ENCODE measurements around the gene TGFBR3. TPM values are rescaled to one million over a fixed set of nuclear protein-coding genes. Genes with fewer than 3 reads are reported as not detected.

The TGFBR3 gene
- total and polyA plus RNA-seq, 7 donors, result 5.1 to 24.5 (median 8.9) TPM

DNA sequence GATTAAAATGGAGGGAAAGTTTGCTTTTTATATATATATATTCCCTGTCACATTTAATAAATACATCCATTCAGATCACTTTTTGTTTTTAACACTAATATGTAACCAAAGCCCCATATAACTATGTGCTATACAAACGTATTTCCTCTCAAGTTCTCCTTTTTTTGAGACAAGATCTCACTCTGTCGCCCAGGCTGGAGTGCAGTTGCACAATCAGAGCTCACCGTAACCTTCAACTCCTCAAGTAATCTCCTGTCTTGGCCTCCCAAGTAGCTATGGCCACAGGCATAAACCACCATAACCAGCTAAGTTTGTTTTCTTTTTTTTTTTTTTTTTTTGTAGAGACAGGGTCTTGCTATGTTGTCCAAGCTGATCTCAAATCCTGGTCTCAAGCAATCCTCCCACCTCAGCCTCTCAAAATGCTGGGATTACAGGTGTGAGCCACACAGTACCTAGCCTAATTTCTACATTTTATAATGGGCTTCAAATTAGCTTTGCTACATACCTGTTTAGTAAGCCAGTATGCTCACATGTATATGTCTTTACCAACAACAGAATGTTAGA is 120.0 kb downstream of the TGFBR3 start:
- Histone ChIP-seq H3K27ac (no peak overlapping the region), H3K36me3 (ENCODE audit: insufficient read depth in 1 of 2, low read depth in 1 of 2) (no peaks in the 10 kb centered on the region), H3K4me1 (peaks cover 14% of the 10 kb centered on the region), H3K4me3 (no peak overlapping the region), H3K27me3 (ENCODE audit: insufficient read depth in 3 of 3, low read length in 2 of 3) (no peaks in the 10 kb centered on the region), H3K9me3 (no peaks in the 10 kb centered on the region)
- ATAC-seq (no peak), DNase-seq (no peak)
- WGBS, 3 donors, result 77 to 81% (median 79%) methylated on average over 3 of the region's 3 CpGs
- intact Hi-C loops (cut with DNase I), result no loop called here
- TF ChIP-seq, protein P1, sequence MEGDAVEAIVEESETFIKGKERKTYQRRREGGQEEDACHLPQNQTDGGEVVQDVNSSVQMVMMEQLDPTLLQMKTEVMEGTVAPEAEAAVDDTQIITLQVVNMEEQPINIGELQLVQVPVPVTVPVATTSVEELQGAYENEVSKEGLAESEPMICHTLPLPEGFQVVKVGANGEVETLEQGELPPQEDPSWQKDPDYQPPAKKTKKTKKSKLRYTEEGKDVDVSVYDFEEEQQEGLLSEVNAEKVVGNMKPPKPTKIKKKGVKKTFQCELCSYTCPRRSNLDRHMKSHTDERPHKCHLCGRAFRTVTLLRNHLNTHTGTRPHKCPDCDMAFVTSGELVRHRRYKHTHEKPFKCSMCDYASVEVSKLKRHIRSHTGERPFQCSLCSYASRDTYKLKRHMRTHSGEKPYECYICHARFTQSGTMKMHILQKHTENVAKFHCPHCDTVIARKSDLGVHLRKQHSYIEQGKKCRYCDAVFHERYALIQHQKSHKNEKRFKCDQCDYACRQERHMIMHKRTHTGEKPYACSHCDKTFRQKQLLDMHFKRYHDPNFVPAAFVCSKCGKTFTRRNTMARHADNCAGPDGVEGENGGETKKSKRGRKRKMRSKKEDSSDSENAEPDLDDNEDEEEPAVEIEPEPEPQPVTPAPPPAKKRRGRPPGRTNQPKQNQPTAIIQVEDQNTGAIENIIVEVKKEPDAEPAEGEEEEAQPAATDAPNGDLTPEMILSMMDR (IDR thresholded peaks at IDR 0.05), result no peak

DNA sequence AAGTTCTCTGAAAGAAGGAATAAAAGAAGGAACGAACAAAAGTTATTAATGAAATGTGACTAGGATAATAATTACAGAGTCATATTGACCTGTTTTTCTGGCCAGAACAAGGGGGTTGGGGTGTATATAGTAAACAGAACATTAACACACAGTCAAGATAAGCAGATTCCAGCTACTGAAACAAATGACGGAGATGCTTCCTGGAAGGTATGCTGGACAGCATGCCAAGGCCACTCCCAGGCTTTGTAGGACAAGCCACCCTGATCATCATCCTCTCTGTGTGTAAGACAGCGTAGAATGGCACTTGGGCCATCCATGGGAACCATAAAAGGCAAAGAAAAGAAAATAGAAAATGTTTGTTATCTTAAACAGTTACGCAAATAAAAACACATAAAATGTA is 120.7 kb downstream of the TGFBR3 start:
- intact Hi-C loops (cut with DNase I), result no loop called here
- ATAC-seq, result peak in 2 of 4 donors; percentile 23 to 71
- Histone ChIP-seq H3K27me3 (ENCODE audit: insufficient read depth in 3 of 3, low read length in 2 of 3) (no peaks in the 10 kb centered on the region), H3K9me3 (no peaks in the 10 kb centered on the region), H3K4me1 (peaks cover 20% of the 10 kb centered on the region), H3K27ac (no peak overlapping the region), H3K4me3 (no peak overlapping the region), H3K36me3 (ENCODE audit: insufficient read depth in 1 of 2, low read depth in 1 of 2) (no peaks in the 10 kb centered on the region)
- no peak for DNase-seq
- 71 to 87% (median 81%) methylated on average over 4 of the region's 4 CpGs for WGBS, 3 donors
- TF ChIP-seq, protein P1 (IDR thresholded peaks at IDR 0.05), result no peak

DNA sequence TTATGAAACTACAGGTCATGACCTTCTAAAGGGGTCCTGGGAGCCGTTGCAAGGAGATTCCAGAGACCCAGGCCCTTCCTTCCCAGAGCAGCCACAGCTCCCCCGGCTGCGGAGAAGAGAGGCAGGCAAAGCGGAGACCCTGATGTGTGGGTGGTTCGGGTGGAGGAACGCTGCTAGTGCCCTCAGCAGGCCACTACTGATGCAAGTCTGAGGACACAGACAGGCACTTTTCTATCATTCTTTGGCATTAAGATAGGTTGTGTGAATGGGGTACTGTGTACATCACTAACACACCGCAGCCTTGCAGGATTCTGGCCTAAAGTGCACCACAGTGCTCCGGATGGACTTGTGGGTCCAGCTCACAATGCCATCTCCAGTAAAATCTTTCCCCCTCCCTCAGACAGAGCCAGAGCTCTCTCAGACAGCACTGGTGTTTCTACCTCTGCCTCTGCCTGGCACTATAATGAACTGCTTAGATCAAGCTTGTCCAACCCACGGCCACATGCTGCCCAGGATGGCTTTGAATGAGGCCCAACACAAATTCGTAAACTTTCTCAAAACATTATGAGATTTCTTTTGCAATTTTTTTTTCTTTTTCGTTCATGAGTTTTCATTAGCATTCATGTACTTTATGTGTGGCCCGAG is 121.4 kb downstream of the TGFBR3 start:
- intact Hi-C loops (cut with DNase I), result no loop called here
- Histone ChIP-seq H3K4me3 (no peak overlapping the region), H3K27me3 (ENCODE audit: insufficient read depth in 3 of 3, low read length in 2 of 3) (no peaks in the 10 kb centered on the region), H3K9me3 (no peaks in the 10 kb centered on the region), H3K27ac (no peak overlapping the region), H3K4me1 (peaks cover 24% of the 10 kb centered on the region), H3K36me3 (ENCODE audit: insufficient read depth in 1 of 2, low read depth in 1 of 2) (no peaks in the 10 kb centered on the region)
- TF ChIP-seq, protein P1 (IDR thresholded peaks at IDR 0.05), result no peak
- DNase-seq, result no peak
- 75 to 90% (median 84%) methylated on average over 12 of the region's 12 CpGs for WGBS, 3 donors
- ATAC-seq, result no peak

DNA sequence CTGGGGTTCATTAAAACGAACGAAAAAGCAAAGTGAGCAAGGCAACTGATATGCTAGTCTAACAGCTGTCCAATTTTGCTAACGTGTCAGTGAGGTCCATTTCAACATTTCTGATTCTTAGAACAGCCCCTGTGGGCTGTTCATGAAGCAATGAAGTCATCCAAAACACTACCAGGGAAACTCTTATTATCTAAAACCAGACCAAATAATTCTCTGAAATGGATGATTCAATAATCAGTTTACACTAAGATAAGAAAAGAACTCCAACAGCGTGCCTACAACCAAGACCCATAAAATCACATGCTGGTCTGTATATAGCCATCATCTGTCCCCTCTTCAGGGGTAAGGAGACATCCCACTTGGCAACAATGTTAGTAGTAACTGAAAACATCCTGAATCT is 122.7 kb downstream of the TGFBR3 start:
- WGBS, 3 donors, result 34 to 50% (median 36%) methylated on average over 4 of the region's 4 CpGs
- TF ChIP-seq, protein P1 (IDR thresholded peaks at IDR 0.05), result no peak
- H3K4me3 ChIP-seq, result no peak overlapping the region
- H3K36me3 ChIP-seq (ENCODE audit: insufficient read depth in 1 of 2, low read depth in 1 of 2), result no peaks in the 10 kb centered on the region
- peak in 1 of 4 donors; percentile 36 for ATAC-seq
- DNase-seq, result no peak
- H3K4me1 ChIP-seq, result peaks cover 24% of the 10 kb centered on the region
- no peaks in the 10 kb centered on the region for H3K9me3 ChIP-seq
- no peak overlapping the region for H3K27ac ChIP-seq
- H3K27me3 ChIP-seq (ENCODE audit: insufficient read depth in 3 of 3, low read length in 2 of 3), result no peaks in the 10 kb centered on the region
- intact Hi-C loops (cut with DNase I), result no loop called here

Data from psoas muscle (tissue), 8 donors.